ENCODE measurements around the gene TMEM132A. TPM values are rescaled to one million over a fixed set of nuclear protein-coding genes. Genes with fewer than 3 reads are reported as not detected.

Gene TMEM132A
- total and polyA plus RNA-seq, 4 donors = 0.60 to 1.6 (median 1.1) TPM

DNA sequence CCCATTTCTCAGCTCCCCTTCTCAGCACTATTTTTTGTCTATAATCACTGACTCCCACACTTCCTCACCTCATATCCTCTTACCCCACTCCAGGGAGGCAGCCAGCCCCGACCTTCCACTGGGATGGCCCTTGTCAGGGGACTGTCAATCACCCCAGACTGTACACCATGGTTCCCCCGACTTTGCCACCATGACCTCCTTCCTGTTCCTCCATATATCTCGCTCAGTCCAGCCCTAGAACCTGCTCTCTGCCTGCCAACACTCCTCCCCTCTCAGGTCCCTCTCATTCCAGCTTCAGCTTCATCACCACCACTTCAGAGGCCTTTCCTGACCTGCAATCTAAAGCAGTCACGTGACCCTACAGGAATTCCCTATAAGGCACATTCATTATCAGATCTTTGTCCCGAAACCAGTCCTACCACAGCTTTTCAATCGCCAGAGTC is 34.4 kb upstream of the TMEM132A start:
- TF ChIP-seq JUND (IDR thresholded peaks at IDR 0.05) = no peak
- TF ChIP-seq, protein P1, sequence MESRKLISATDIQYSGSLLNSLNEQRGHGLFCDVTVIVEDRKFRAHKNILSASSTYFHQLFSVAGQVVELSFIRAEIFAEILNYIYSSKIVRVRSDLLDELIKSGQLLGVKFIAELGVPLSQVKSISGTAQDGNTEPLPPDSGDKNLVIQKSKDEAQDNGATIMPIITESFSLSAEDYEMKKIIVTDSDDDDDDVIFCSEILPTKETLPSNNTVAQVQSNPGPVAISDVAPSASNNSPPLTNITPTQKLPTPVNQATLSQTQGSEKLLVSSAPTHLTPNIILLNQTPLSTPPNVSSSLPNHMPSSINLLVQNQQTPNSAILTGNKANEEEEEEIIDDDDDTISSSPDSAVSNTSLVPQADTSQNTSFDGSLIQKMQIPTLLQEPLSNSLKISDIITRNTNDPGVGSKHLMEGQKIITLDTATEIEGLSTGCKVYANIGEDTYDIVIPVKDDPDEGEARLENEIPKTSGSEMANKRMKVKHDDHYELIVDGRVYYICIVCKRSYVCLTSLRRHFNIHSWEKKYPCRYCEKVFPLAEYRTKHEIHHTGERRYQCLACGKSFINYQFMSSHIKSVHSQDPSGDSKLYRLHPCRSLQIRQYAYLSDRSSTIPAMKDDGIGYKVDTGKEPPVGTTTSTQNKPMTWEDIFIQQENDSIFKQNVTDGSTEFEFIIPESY (IDR thresholded peaks at IDR 0.05) = no peak
- no peak for TF ChIP-seq HNF4G (IDR thresholded peaks at IDR 0.05)
- TF ChIP-seq RAD21 (IDR thresholded peaks at IDR 0.05) = no peak
- no peak for TF ChIP-seq TAF1 (conservative IDR thresholded peaks at IDR 0.05)
- TF ChIP-seq, protein P2, sequence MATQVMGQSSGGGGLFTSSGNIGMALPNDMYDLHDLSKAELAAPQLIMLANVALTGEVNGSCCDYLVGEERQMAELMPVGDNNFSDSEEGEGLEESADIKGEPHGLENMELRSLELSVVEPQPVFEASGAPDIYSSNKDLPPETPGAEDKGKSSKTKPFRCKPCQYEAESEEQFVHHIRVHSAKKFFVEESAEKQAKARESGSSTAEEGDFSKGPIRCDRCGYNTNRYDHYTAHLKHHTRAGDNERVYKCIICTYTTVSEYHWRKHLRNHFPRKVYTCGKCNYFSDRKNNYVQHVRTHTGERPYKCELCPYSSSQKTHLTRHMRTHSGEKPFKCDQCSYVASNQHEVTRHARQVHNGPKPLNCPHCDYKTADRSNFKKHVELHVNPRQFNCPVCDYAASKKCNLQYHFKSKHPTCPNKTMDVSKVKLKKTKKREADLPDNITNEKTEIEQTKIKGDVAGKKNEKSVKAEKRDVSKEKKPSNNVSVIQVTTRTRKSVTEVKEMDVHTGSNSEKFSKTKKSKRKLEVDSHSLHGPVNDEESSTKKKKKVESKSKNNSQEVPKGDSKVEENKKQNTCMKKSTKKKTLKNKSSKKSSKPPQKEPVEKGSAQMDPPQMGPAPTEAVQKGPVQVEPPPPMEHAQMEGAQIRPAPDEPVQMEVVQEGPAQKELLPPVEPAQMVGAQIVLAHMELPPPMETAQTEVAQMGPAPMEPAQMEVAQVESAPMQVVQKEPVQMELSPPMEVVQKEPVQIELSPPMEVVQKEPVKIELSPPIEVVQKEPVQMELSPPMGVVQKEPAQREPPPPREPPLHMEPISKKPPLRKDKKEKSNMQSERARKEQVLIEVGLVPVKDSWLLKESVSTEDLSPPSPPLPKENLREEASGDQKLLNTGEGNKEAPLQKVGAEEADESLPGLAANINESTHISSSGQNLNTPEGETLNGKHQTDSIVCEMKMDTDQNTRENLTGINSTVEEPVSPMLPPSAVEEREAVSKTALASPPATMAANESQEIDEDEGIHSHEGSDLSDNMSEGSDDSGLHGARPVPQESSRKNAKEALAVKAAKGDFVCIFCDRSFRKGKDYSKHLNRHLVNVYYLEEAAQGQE (IDR thresholded peaks at IDR 0.05) = no peak
- TF ChIP-seq FOXA1 (IDR thresholded peaks at IDR 0.05) = no peak
- TF ChIP-seq NR2F2 (IDR thresholded peaks at IDR 0.05) = no peak
- no peak for TF ChIP-seq HNF4A (conservative IDR thresholded peaks at IDR 0.05)
- no peak for TF ChIP-seq GABPA (IDR thresholded peaks at IDR 0.05 in 1 of 2, conservative IDR thresholded peaks at IDR 0.05 in 1 of 2)
- no peak for TF ChIP-seq FOXA2 (IDR thresholded peaks at IDR 0.05)
- TF ChIP-seq, protein P3, sequence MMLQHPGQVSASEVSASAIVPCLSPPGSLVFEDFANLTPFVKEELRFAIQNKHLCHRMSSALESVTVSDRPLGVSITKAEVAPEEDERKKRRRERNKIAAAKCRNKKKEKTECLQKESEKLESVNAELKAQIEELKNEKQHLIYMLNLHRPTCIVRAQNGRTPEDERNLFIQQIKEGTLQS (IDR thresholded peaks at IDR 0.05) = no peak
- TF ChIP-seq RXRA (IDR thresholded peaks at IDR 0.05) = no peak
- no peak for TF ChIP-seq EGR1 (IDR thresholded peaks at IDR 0.05; ENCODE audit: low read depth in 2 of 2)
- TF ChIP-seq YY1 (IDR thresholded peaks at IDR 0.05) = no peak
- TF ChIP-seq, protein P4, sequence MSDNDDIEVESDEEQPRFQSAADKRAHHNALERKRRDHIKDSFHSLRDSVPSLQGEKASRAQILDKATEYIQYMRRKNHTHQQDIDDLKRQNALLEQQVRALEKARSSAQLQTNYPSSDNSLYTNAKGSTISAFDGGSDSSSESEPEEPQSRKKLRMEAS (IDR thresholded peaks at IDR 0.05) = no peak
- no peak for TF ChIP-seq SP1 (IDR thresholded peaks at IDR 0.05)
- TF ChIP-seq, protein P5, sequence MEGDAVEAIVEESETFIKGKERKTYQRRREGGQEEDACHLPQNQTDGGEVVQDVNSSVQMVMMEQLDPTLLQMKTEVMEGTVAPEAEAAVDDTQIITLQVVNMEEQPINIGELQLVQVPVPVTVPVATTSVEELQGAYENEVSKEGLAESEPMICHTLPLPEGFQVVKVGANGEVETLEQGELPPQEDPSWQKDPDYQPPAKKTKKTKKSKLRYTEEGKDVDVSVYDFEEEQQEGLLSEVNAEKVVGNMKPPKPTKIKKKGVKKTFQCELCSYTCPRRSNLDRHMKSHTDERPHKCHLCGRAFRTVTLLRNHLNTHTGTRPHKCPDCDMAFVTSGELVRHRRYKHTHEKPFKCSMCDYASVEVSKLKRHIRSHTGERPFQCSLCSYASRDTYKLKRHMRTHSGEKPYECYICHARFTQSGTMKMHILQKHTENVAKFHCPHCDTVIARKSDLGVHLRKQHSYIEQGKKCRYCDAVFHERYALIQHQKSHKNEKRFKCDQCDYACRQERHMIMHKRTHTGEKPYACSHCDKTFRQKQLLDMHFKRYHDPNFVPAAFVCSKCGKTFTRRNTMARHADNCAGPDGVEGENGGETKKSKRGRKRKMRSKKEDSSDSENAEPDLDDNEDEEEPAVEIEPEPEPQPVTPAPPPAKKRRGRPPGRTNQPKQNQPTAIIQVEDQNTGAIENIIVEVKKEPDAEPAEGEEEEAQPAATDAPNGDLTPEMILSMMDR (IDR thresholded peaks at IDR 0.05; ENCODE audit: low read depth, low read length, missing input control) = no peak
- H3K4me3 ChIP-seq (ENCODE audit: low read depth in 1 of 3, low read length in 3 of 3) = no peak overlapping the region
- peaks cover 2 to 40% (median 16%) of the 10 kb centered on the region in 4 donors for H3K36me3 ChIP-seq (ENCODE audit: control insufficient read depth in 4 of 4, insufficient read depth in 3 of 4, low read depth in 1 of 4, low read length in 3 of 4)
- H3K9ac ChIP-seq (ENCODE audit: low read depth in 1 of 2, low read length in 2 of 2) = no peak overlapping the region
- H3K4me1 ChIP-seq (ENCODE audit: control insufficient read depth in 4 of 4, insufficient read depth in 4 of 4, low read length in 3 of 4) = peaks cover 0 to 7% (median 0%) of the 10 kb centered on the region in 4 donors
- DNase-seq (ENCODE audit: low spot score) = no peak
- H3K27me3 ChIP-seq (ENCODE audit: control insufficient read depth in 4 of 4, insufficient read depth in 4 of 4, low read length in 3 of 4) = no peaks in the 10 kb centered on the region
- WGBS = 67% methylated on average over 6 of the region's 6 CpGs
- H3K9me3 ChIP-seq (ENCODE audit: control insufficient read depth in 4 of 4, low read length in 3 of 4) = no peaks in the 10 kb centered on the region
- H3K27ac ChIP-seq (ENCODE audit: low read depth in 1 of 2, low read length in 2 of 2) = no peak overlapping the region
